Activated T-cell treated with anti-CD3 and anti-CD28 coated beads, Interleukin-2, amount 50 U/mL, for 4 hours (primary cell): ENCODE data around the gene HAT1. TPM values are rescaled to one million over a fixed set of nuclear protein-coding genes. Genes with fewer than 3 reads are reported as not detected.
A peak's percentile ranks its signal among the peaks of the same experiment; 100 is the strongest.

ENCODE experiments used
- ATAC-seq, 2 donors: fragments of 200-7000 bp; cut with Tn5 transposase; one replicate each; pipeline ENCODE4 v1.10.0; 2021
- DNase-seq: peaks from one replicate; pipeline ENCODE4 v3.0.0-alpha.2; 2020
- H3K27me3 Mint-ChIP-seq: one replicate; pipeline ENCODE4 v1.8.0; 2021; ENCODE audit warnings: low read depth, mixed read lengths
- H3K36me3 Mint-ChIP-seq: one replicate; pipeline ENCODE4 v1.8.0; 2022; ENCODE audit warnings: mixed read lengths; ENCODE audit not compliant: insufficient read depth
- H3K4me1 Mint-ChIP-seq: one replicate; pipeline ENCODE4 v1.8.0; 2021; ENCODE audit warnings: low read depth, mixed read lengths
- H3K4me3 Mint-ChIP-seq: one replicate; pipeline ENCODE4 v1.8.0; 2021; ENCODE audit warnings: mild to moderate bottlenecking, moderate library complexity, mixed read lengths
- H3K9me3 Mint-ChIP-seq: one replicate; pipeline ENCODE4 v1.8.0; 2021; ENCODE audit warnings: mixed read lengths
- total RNA-seq, 3 donors: library from RNA; stranded (reverse); gene quantifications; one replicate each; pipeline ENCODE4 v1.2.1, GENCODE V29; 2021

Gene HAT1, protein sequence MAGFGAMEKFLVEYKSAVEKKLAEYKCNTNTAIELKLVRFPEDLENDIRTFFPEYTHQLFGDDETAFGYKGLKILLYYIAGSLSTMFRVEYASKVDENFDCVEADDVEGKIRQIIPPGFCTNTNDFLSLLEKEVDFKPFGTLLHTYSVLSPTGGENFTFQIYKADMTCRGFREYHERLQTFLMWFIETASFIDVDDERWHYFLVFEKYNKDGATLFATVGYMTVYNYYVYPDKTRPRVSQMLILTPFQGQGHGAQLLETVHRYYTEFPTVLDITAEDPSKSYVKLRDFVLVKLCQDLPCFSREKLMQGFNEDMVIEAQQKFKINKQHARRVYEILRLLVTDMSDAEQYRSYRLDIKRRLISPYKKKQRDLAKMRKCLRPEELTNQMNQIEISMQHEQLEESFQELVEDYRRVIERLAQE
- total RNA-seq: 10 to 100 TPM; 75.7 to 77.6 (median 76.6) TPM

GRCh38 chr2:171922230-171923022 is at the start of gene HAT1:
Gene HAT1 (plus strand): TSS chr2:171922461. CDS start chr2:171922501, 40 bp downstream.
- Mint-ChIP-seq H3K4me1 (peaks cover 34% of the 10 kb centered on the region), H3K27me3 (no peaks in the 10 kb centered on the region), H3K36me3 (peaks cover 5% of the 10 kb centered on the region), H3K4me3 (peak within 1 kb of the TSS; percentile 95), H3K9me3 (no peaks in the 10 kb centered on the region)
- ATAC-seq (peak; percentile 97 to 98), DNase-seq (peak; percentile 98)

GRCh38 chr2:171874517-171874916 is 47.7 kb upstream of the HAT1 start:
- Mint-ChIP-seq H3K4me1 (peaks cover 15% of the 10 kb centered on the region), H3K9me3 (no peaks in the 10 kb centered on the region), H3K27me3 (no peaks in the 10 kb centered on the region), H3K4me3 (no peak overlapping the region), H3K36me3 (peaks cover 27% of the 10 kb centered on the region)
- ATAC-seq: no peak
- no peak for DNase-seq

DNA sequence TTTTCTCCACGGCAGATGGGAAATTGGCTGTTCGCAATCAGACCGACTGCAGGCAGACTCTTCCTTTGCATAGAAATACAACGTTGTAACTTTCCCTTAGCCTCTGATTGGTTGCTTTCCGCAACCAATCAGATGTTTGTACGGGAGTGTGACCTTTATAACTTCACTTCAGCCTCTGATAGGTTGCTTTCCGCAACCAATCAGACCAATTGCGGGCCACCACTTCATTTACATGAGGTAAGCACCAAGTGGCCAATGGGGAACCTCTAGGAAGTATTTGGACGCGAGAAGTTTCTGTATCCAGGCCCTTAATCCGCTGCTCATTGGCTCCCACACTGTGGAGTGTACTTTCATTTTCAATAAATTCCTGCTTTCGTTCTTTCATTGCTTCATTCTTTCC is 47.3 kb upstream of the HAT1 start:
- DNase-seq (no peak), ATAC-seq (no peak)
- Mint-ChIP-seq H3K9me3 (no peaks in the 10 kb centered on the region), H3K4me1 (peaks cover 17% of the 10 kb centered on the region), H3K27me3 (no peaks in the 10 kb centered on the region), H3K36me3 (peaks cover 27% of the 10 kb centered on the region), H3K4me3 (no peak overlapping the region)

GRCh38 chr2:171878481-171878993 is 43.7 kb upstream of the HAT1 start:
- no peak for ATAC-seq
- no peaks in the 10 kb centered on the region for H3K9me3 Mint-ChIP-seq
- H3K4me1 Mint-ChIP-seq: peaks cover 24% of the 10 kb centered on the region
- DNase-seq: no peak
- H3K36me3 Mint-ChIP-seq: peaks cover 15% of the 10 kb centered on the region
- H3K4me3 Mint-ChIP-seq: no peak overlapping the region
- no peaks in the 10 kb centered on the region for H3K27me3 Mint-ChIP-seq

GRCh38 chr2:171879865-171880264 is 42.4 kb upstream of the HAT1 start:
- Mint-ChIP-seq H3K4me1 (peaks cover 25% of the 10 kb centered on the region), H3K4me3 (no peak overlapping the region), H3K27me3 (no peaks in the 10 kb centered on the region), H3K36me3 (peaks cover 9% of the 10 kb centered on the region), H3K9me3 (no peaks in the 10 kb centered on the region)
- DNase-seq (no peak), ATAC-seq (no peak)

- H3K4me3 Mint-ChIP-seq: no peak overlapping the region
- H3K36me3 Mint-ChIP-seq: peaks cover 4% of the 10 kb centered on the region
- peaks cover 26% of the 10 kb centered on the region for H3K4me1 Mint-ChIP-seq
- H3K27me3 Mint-ChIP-seq: no peaks in the 10 kb centered on the region
- no peak for ATAC-seq
- H3K9me3 Mint-ChIP-seq: no peaks in the 10 kb centered on the region
- DNase-seq: no peak
Observed at GRCh38 chr2:171880774-171881173, 41.5 kb upstream of the HAT1 start.

GRCh38 chr2:171882089-171882769 is 40.0 kb upstream of the HAT1 start:
- DNase-seq (no peak), ATAC-seq (peak; percentile 63 to 78)
- H3K27me3 Mint-ChIP-seq: no peaks in the 10 kb centered on the region
- H3K4me3 Mint-ChIP-seq: no peak overlapping the region
- peaks cover 25% of the 10 kb centered on the region for H3K4me1 Mint-ChIP-seq
- H3K9me3 Mint-ChIP-seq: no peaks in the 10 kb centered on the region
- H3K36me3 Mint-ChIP-seq: peaks cover 5% of the 10 kb centered on the region

DNA sequence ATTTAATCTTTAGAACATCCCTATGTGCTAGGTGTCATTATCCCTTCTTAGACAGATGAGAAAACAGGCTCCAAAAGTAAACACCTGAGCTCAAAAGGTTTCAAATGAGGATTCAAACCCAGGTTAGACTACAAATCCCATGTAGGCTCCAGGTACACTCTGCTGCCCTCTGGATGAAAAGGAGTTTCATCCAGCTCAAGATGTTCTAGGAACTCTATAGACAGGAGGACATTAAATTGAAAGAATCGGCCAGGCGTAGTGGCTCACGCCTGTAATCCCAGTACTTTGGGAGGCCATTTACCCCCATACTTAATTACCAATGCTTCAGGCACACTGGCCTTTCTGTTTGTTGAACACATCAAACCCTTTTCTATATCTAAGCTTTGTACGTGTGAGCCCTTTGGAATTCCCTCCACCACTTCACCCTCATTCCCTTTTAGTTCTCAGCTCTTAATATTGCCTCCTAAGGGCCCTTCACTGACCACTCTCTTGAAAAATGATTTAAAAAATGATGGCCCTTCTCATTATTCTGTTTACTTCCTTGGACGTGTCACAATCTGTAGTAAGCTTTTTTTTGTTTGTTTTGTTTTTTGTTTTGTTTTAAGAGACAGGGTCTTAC is 38.9 kb upstream of the HAT1 start:
- no peak overlapping the region for H3K4me3 Mint-ChIP-seq
- DNase-seq (no peak), ATAC-seq (no peak)
- no peaks in the 10 kb centered on the region for H3K9me3 Mint-ChIP-seq
- H3K36me3 Mint-ChIP-seq: peaks cover 7% of the 10 kb centered on the region
- H3K4me1 Mint-ChIP-seq: peaks cover 22% of the 10 kb centered on the region
- H3K27me3 Mint-ChIP-seq: no peaks in the 10 kb centered on the region

DNA sequence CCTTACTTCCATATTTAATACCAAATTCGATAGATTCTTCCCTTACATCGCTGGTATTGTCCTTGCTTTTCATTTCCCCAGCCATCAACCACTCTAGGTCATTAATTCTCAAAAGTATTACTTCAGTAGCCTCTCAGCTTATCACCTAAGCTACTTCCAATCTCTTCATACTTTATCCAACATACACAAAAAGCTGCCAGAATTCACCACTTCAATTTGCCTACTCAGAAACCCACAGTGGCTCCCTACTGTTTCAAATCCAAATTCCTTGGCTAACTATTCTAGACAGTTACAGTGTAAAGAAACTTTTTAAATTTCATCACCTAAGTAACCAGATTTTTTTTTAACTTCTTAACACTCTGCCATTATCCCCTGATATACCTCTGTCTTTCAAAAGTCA is 32.9 kb upstream of the HAT1 start:
- ATAC-seq (no peak), DNase-seq (no peak)
- Mint-ChIP-seq H3K9me3 (no peaks in the 10 kb centered on the region), H3K4me1 (peaks cover 29% of the 10 kb centered on the region), H3K4me3 (no peak overlapping the region), H3K36me3 (peaks cover 25% of the 10 kb centered on the region), H3K27me3 (no peaks in the 10 kb centered on the region)

GRCh38 chr2:171889808-171890207 is 32.5 kb upstream of the HAT1 start:
- no peak for ATAC-seq
- no peak for DNase-seq
- Mint-ChIP-seq H3K9me3 (no peaks in the 10 kb centered on the region), H3K36me3 (peaks cover 25% of the 10 kb centered on the region), H3K27me3 (no peaks in the 10 kb centered on the region), H3K4me1 (peaks cover 34% of the 10 kb centered on the region), H3K4me3 (no peak overlapping the region)

DNA sequence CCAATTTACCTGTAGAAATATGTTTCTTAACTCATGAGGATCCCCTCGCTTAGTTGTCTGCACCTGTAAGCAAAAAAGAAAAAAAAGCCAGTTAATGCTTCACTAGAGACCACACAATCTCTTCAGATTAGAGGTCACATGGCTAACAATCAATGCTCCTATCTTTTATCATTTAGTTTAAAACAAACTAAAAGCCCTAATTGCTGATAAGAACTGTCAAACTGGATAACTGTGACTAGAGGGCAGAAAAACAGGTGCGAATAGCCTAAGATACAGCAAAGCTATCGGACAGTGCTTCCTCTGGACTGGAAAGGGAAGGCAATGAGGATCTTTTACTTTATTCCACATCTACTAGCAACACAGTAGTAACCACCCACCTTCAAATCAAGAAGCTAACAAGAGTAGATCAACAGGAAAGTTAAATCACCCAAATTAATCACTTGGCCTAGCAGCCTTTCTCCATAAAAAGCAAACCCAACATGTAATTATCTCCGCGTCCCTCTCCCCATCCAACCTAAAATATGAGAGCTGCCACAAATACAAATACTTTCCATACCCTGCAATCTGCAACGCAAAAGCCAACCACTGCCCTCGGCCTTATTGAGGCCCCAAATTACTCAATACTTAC is 29.0 kb upstream of the HAT1 start:
- no peak for ATAC-seq
- Mint-ChIP-seq H3K4me1 (peaks cover 33% of the 10 kb centered on the region), H3K9me3 (no peaks in the 10 kb centered on the region), H3K4me3 (peak overlapping the region; percentile 98), H3K27me3 (no peaks in the 10 kb centered on the region), H3K36me3 (peaks cover 19% of the 10 kb centered on the region)
- DNase-seq: no peak

GRCh38 chr2:171893824-171894611 is 28.2 kb upstream of the HAT1 start, which contains the start of gene SLC25A12:
Gene SLC25A12 (minus strand): TSS chr2:171894244. CDS start chr2:171894214, 30 bp downstream.
- Mint-ChIP-seq H3K9me3 (no peaks in the 10 kb centered on the region), H3K36me3 (peaks cover 17% of the 10 kb centered on the region), H3K4me3 (peak within 1 kb of the TSS; percentile 98), H3K4me1 (peaks cover 31% of the 10 kb centered on the region), H3K27me3 (no peaks in the 10 kb centered on the region)
- peak; percentile 97 for ATAC-seq
- DNase-seq: peak; percentile 60

- Mint-ChIP-seq H3K4me1 (peaks cover 25% of the 10 kb centered on the region), H3K9me3 (no peaks in the 10 kb centered on the region), H3K4me3 (peak overlapping the region; percentile 98), H3K36me3 (peaks cover 11% of the 10 kb centered on the region), H3K27me3 (no peaks in the 10 kb centered on the region)
- ATAC-seq (no peak), DNase-seq (no peak)
Observed at GRCh38 chr2:171894612-171894947, 27.7 kb upstream of the HAT1 start.
